Breast epithelium (tissue), 3 donors: ENCODE results near the gene MDK.

Experiments used
- CTCF ChIP-seq, 3 donors: fragments of 450-650 bp; IDR thresholded peaks; one replicate each; pipeline ENCODE4 v1.5.1; 2016 to 2017; ENCODE audit warnings: antibody characterized with exemption in 3 of 3, mild to moderate bottlenecking in 3 of 3, moderate library complexity in 3 of 3
- POLR2A ChIP-seq: fragments of 450-650 bp; IDR thresholded peaks from one replicate; pipeline ENCODE4 v1.6.1; 2016; ENCODE audit warnings: antibody characterized with exemption, mild to moderate bottlenecking, moderate library complexity
- POLR2AphosphoS5 ChIP-seq, 3 donors: sonication (generic); formaldehyde crosslinking; IDR thresholded peaks; one replicate each; pipeline ENCODE4 v1.6.1; 2017; ENCODE audit warnings: antibody characterized with exemption in 3 of 3

- no peak for TF ChIP-seq POLR2AphosphoS5 (IDR thresholded peaks at IDR 0.05)
- no peak for TF ChIP-seq POLR2A
- no peak for TF ChIP-seq CTCF (IDR thresholded peaks at IDR 0.05)
Measured at GRCh38 chr11:46376258-46377050, 5.0 kb upstream of the MDK start.
